K562 (cell line): ENCODE results near the gene ZNF335. TPM values are rescaled to one million over a fixed set of nuclear protein-coding genes. Genes with fewer than 3 reads are reported as not detected.

ENCODE experiments used
- ARID1B ChIP-seq: fragments of 450-650 bp; IDR thresholded peaks from 2 replicates; pipeline ENCODE4 v1.6.1; 2016; ENCODE audit warnings: antibody characterized with exemption, mild to moderate bottlenecking, inconsistent platforms
- BRD9 ChIP-seq: fragments of 450-650 bp; IDR thresholded peaks from 2 replicates; pipeline ENCODE4 v1.6.1; 2018; ENCODE audit warnings: low read depth; ENCODE audit not compliant: partially characterized antibody
- GATA2 ChIP-seq: sonication (generic); formaldehyde crosslinking; IDR thresholded peaks from 2 replicates; pipeline ENCODE4 v1.4.0; 2020; ENCODE audit warnings: mild to moderate bottlenecking, missing genetic modification reagents
- PRDM10 ChIP-seq: fragments of 450-650 bp; IDR thresholded peaks from 2 replicates; pipeline ENCODE4 v1.6.1; 2018; ENCODE audit not compliant: partially characterized antibody
- SMARCA4 ChIP-seq: fragments of 450-650 bp; IDR thresholded peaks from 2 replicates; pipeline ENCODE4 v1.6.1; 2016
- XRCC4 ChIP-seq: IDR thresholded peaks from one replicate; pipeline ENCODE4 v1.6.1; 2011; ENCODE audit not compliant: insufficient read depth, insufficient read length; ENCODE audit errors: extremely low read depth
- ZBTB40 ChIP-seq, 2 experiments: fragments of 450-650 bp in 1 of 2; sonication (generic) in 1 of 2; formaldehyde crosslinking in 1 of 2; IDR thresholded peaks; 2 replicates each; pipeline versions ENCODE4 v1.7.1 to v1.9.0; 2016 to 2022; ENCODE audit warnings: inconsistent platforms in 1 of 2, mild to moderate bottlenecking in 1 of 2, missing genetic modification reagents in 1 of 2
- polyA plus RNA-seq, 8 experiments: library from polyadenylated mRNA; depleted of rRNA in 4 of 8; stranded (reverse) in 5 of 8; unstranded in 3 of 8; fragments of >200 nt; fragmentation: Nextera tagmentation in 2 of 8; fragmentation: Illumina TruSeq in 1 of 8; extraction: Ambion mirVana in 2 of 8; extraction: Trizol in 1 of 8; gene quantifications; 2 replicates each; pipeline versions ENCODE4 v1.2.1 to v1.2.3, GENCODE V29; 2011 to 2014; ENCODE audit warnings: inconsistent platforms in 1 of 8, missing spikeins in 1 of 8
- total RNA-seq, 7 experiments: library from RNA; depleted of rRNA in 6 of 7; stranded (reverse); fragments of >200 nt in 6 of 7; fragmentation: Illumina TruSeq in 2 of 7; extraction: Trizol in 2 of 7; gene quantifications; 2 replicates each; pipeline versions ENCODE4 v1.2.1 to v1.2.3, GENCODE V29; 2011 to 2021; ENCODE audit warnings: low replicate concordance in 1 of 7

The ZNF335 gene
- total and polyA plus RNA-seq, 9 of the 15 experiments (the other 6 are each of a cell fraction or from before 2014, with no cell fraction given) = 0.39 to 16.0 (median 7.6) TPM

- TF ChIP-seq ZBTB40 (IDR thresholded peaks at IDR 0.05) (0 out of 2 replicates have a peak, but pooled peaks have one; percentile 20), ZBTB40 (CRISPR knock-in tag; IDR thresholded peaks at IDR 0.05) (no peak), BRD9 (peak; percentile 74), ARID1B (peak; percentile 71), SMARCA4 (peak; percentile 79), XRCC4 (no peak), GATA2 (CRISPR knock-in tag) (peak; percentile 51; the same call in 1 of the 2 replicates), PRDM10 (peak; percentile 11)
Observed at GRCh38 chr20:45983279-45983743, 11.3 kb upstream of the ZNF335 start (continued).
